Breast epithelium (tissue), 3 donors: ENCODE data around the gene HOXD9.

Experiments
- POLR2AphosphoS5 ChIP-seq, 3 donors: sonication (generic); formaldehyde crosslinking; IDR thresholded peaks; one replicate each; pipeline ENCODE4 v1.6.1; 2017; ENCODE audit warnings: antibody characterized with exemption in 3 of 3
- TF ChIP-seq, protein P1 (sequence below), 3 donors: fragments of 450-650 bp; IDR thresholded peaks; one replicate each; pipeline ENCODE4 v1.5.1; 2016 to 2017; ENCODE audit warnings: antibody characterized with exemption in 3 of 3, mild to moderate bottlenecking in 3 of 3, moderate library complexity in 3 of 3

DNA sequence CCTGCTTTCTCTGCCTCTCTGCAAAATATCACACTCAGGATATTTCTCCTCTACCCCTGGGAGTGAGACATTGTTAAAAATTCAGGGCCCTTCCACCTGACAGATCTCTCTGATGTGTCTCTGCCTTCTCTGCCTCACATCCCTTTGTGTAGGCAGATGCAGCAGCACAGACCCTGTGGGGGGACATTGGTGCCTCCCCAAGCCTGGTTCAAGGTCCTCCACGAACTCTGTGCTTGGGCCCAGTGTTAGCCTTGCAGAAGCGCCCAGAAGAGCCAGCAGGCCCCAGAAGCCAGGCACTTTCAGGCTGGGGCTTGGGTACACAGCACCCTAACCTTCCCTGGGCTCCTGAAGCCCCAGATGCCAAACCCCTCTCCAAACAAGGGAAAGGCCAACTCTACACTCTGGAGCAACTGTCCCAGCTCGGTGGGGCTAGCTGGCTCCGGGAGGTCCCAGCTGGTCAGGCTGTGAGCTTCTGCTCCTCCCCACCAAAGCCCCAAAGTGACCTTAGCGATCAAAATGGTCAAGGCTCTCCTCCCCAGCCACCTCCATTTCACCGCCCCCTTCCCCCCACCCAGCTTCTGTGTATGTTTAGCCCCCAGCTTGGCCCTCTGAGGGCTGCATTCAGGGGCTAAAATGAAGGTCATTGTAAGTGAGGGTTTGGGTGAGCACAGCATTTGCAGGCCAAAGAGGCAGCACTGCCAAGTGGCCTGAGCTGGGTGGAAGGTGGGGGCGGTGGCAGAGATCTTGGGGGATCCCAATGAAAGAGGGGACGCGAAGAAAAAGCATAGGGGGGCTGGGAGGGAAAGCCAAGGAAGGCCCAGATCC lies 2.6 kb downstream of the HOXD9 start:
- TF ChIP-seq, protein P1, sequence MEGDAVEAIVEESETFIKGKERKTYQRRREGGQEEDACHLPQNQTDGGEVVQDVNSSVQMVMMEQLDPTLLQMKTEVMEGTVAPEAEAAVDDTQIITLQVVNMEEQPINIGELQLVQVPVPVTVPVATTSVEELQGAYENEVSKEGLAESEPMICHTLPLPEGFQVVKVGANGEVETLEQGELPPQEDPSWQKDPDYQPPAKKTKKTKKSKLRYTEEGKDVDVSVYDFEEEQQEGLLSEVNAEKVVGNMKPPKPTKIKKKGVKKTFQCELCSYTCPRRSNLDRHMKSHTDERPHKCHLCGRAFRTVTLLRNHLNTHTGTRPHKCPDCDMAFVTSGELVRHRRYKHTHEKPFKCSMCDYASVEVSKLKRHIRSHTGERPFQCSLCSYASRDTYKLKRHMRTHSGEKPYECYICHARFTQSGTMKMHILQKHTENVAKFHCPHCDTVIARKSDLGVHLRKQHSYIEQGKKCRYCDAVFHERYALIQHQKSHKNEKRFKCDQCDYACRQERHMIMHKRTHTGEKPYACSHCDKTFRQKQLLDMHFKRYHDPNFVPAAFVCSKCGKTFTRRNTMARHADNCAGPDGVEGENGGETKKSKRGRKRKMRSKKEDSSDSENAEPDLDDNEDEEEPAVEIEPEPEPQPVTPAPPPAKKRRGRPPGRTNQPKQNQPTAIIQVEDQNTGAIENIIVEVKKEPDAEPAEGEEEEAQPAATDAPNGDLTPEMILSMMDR (IDR thresholded peaks at IDR 0.05): no peak
- TF ChIP-seq POLR2AphosphoS5 (IDR thresholded peaks at IDR 0.05): no peak
